ENCODE measurements around the gene PLK4.
"Not testable (repeated sequence)": the region's sequence is repeated elsewhere in the genome, so short reads cannot be mapped to it uniquely, and the experiment has no call there.

Gene PLK4

GRCh38 chr4:127905029-127905428 lies 24.3 kb downstream of the PLK4 start:
- no peak for DNase-seq (ENCODE audit: low spot score)

DNA sequence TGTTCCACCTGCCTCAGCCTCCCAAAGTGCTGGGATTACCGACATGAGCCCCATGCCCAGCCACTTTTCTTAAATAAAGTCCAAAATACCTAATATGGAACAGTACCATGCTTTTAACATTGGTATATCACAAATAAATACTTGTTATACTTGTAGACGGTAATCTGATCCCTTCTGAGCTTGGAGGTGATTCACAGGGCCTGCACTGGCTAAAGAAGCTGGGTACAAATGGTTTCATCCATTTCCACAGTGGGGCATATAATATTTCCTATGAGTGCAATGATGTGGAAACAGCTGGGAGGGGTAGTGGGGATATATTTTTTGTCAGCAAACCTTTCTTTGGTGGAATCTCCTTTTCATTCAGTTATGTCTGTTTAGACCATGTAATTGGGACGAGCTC lies 35.8 kb downstream of the PLK4 start:
- no peak for DNase-seq (ENCODE audit: low spot score)

DNA sequence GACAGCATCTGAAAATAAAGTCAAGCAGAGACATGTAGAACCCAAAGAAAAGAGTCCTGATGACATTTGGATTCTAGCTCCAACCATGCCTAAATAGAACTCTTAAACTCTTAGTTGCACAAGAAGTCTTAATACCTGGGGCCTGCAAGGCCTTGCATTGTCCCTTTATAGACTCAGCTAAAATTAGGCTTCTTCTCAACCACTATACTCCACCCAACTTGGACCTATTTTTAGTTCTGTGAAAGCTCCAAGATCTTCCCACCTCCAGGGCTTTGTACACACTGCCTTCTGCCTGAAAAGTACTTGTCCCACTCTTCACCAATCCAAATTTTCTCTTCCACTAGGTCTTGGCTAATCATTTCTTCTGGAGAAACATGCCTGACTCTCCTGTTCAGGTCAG lies 36.5 kb downstream of the PLK4 start:
- DNase-seq (ENCODE audit: low spot score): no peak

DNA sequence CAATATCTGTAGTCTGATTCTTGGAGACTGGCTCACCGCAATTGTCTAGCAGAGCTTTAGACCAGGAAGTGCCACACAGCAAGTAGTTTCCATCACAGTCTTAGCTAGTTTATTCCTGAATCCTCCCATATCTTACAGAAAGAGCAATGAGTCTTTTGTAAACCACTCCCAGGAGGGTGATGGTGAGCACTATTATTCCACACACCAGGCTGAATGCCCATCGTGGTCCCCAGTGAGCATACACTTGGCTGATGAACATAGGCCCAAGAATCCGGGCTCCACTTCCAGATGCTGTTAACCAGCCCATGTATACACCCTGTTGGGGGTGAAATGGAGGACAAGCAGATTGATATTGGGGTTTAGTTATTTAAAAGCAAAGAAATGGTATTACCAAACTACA lies 39.8 kb downstream of the PLK4 start:
- no peak for DNase-seq (ENCODE audit: low spot score)

DNA sequence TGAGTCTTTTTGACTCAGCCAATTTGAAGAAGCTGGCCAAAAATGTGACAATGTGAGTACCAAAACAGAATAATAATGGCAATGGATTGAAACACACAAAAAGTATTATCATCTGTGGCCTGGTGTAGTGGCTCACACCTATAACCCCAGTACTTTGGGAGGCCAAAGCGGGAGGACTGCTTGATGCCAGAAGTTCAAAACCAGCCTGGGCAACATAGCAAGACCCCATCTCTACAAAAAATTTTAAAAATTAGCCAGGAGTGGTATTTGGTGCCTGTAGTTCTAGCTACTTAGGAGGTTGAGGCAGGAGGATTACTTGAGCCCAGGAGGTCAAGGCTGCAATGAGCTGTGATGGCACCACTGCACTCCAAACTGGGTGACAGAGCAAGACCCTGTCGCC lies 41.5 kb downstream of the PLK4 start:
- DNase-seq (ENCODE audit: low spot score): no peak

GRCh38 chr4:127925720-127926119 lies 45.0 kb downstream of the PLK4 start:
- not testable (repeated sequence) for DNase-seq (ENCODE audit: low spot score)

DNA sequence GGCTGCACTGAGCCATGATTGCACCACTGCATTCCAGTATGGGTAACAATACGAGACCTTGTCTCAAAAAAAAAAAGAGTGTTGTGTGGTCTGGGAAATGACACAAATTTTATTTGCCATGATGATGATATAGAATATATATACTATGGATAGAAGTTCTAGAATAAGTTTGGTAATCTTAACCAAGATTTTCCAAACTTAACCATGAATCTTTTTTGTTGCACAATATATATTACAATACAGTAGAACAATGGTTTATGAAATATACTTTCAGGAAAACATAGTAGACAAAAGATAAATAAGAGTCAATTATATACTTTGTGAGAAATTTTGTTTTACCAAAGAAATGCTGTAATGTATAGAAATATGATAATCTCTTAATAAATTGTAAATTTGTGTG lies 49.5 kb downstream of the PLK4 start:
- no peak for DNase-seq (ENCODE audit: low spot score)

- DNase-seq (ENCODE audit: low spot score): not testable (repeated sequence)
Observed at GRCh38 chr4:127931836-127932235, 51.1 kb downstream of the PLK4 start.

- no peak for DNase-seq (ENCODE audit: low spot score)
Observed at GRCh38 chr4:127936974-127937373, 56.3 kb downstream of the PLK4 start.
